Neuronal stem cell (in vitro differentiated cells): ENCODE results near the gene SDHAF4.
"Not testable (repeated sequence)": the region's sequence is repeated elsewhere in the genome, so short reads cannot be mapped to it uniquely, and the experiment has no call there.

Experiments
- DNase-seq: peaks from one replicate; pipeline ENCODE4 v3.0.0-alpha.2; 2013; ENCODE audit warnings: low spot score
- H2AFZ ChIP-seq: one replicate; pipeline ENCODE4 v1.6.1; 2013; ENCODE audit warnings: mild to moderate bottlenecking, low read length, inconsistent platforms
- H2AK5ac ChIP-seq: 2 replicates; pipeline ENCODE4 v1.6.1; 2013; ENCODE audit warnings: low read depth, mild to moderate bottlenecking, inconsistent platforms, low read length, moderate library complexity, mixed read lengths
- H2BK120ac ChIP-seq: 2 replicates; pipeline ENCODE4 v1.6.1; 2013; ENCODE audit warnings: low read depth, mild to moderate bottlenecking, inconsistent platforms, low read length, moderate library complexity, mixed read lengths
- H2BK12ac ChIP-seq: one replicate; pipeline ENCODE4 v1.6.1; 2013; ENCODE audit warnings: low read length, inconsistent platforms
- H2BK15ac ChIP-seq: 2 replicates; pipeline ENCODE4 v1.6.1; 2013; ENCODE audit warnings: mild to moderate bottlenecking, low read length, inconsistent platforms, mixed read lengths
- H2BK5ac ChIP-seq: one replicate; pipeline ENCODE4 v1.6.1; 2013; ENCODE audit warnings: inconsistent platforms, mild to moderate bottlenecking, low read length, moderate library complexity
- H3K14ac ChIP-seq: one replicate; pipeline ENCODE4 v1.6.1; 2013; ENCODE audit warnings: low read length, inconsistent platforms
- H3K18ac ChIP-seq: 2 replicates; pipeline ENCODE4 v1.6.1; 2013; ENCODE audit warnings: low read length, inconsistent platforms
- H3K23ac ChIP-seq: 2 replicates; pipeline ENCODE4 v1.6.1; 2013; ENCODE audit warnings: low read depth, mild to moderate bottlenecking, mixed read lengths, low read length, inconsistent platforms; ENCODE audit not compliant: poor library complexity
- H3K27ac ChIP-seq: replicated peaks from 3 replicates; pipeline ENCODE4 v1.5.1; 2013; ENCODE audit warnings: low read length, inconsistent platforms
- H3K27me3 ChIP-seq, 3 experiments: 2 replicates each; pipeline ENCODE4 v1.6.1; 2013; ENCODE audit warnings: low read length in 3 of 3, mild to moderate bottlenecking in 2 of 3, inconsistent platforms in 1 of 3, low read depth in 1 of 3, mixed read lengths in 1 of 3, moderate library complexity in 1 of 3; ENCODE audit not compliant: control insufficient read depth in 3 of 3, insufficient read depth in 3 of 3
- H3K36me3 ChIP-seq, 2 donors: replicated peaks in 1 of 2; 2 replicates each; pipeline ENCODE4 v1.6.1; 2013; ENCODE audit warnings: low read length in 2 of 2; ENCODE audit not compliant: control insufficient read depth in 2 of 2, insufficient read depth in 2 of 2
- H3K4ac ChIP-seq: 2 replicates; pipeline ENCODE4 v1.6.1; 2013; ENCODE audit warnings: inconsistent platforms, mild to moderate bottlenecking, low read length, moderate library complexity
- H3K4me1 ChIP-seq, 2 donors: 1 replicate in 1 of 2; 2 replicates in 1 of 2; pipeline ENCODE4 v1.6.1; 2013; ENCODE audit warnings: low read length in 2 of 2, low read depth in 1 of 2; ENCODE audit not compliant: control insufficient read depth in 2 of 2, insufficient read depth in 1 of 2
- H3K4me2 ChIP-seq: one replicate; pipeline ENCODE4 v1.6.1; 2013; ENCODE audit warnings: mild to moderate bottlenecking, low read length, inconsistent platforms; ENCODE audit not compliant: insufficient read depth, poor library complexity, severe bottlenecking
- H3K4me3 ChIP-seq, 2 donors: 2 replicates each; pipeline ENCODE4 v1.5.1; 2013; ENCODE audit warnings: low read length in 2 of 2, mild to moderate bottlenecking in 2 of 2, inconsistent platforms in 1 of 2, moderate library complexity in 1 of 2
- H3K79me1 ChIP-seq: one replicate; pipeline ENCODE4 v1.6.1; 2013; ENCODE audit warnings: low read depth, mild to moderate bottlenecking, inconsistent platforms, low read length, moderate library complexity
- H3K9ac ChIP-seq: one replicate; pipeline ENCODE4 v1.6.1; 2013; ENCODE audit warnings: mild to moderate bottlenecking, low read depth, low read length, inconsistent platforms; ENCODE audit not compliant: poor library complexity
- H3K9me3 ChIP-seq, 2 donors: replicated peaks in 1 of 2; 2 replicates each; pipeline versions ENCODE3 to v1.6.1; 2013; ENCODE audit warnings: low read length in 2 of 2, mild to moderate bottlenecking in 2 of 2, inconsistent platforms in 1 of 2, low read depth in 1 of 2, mixed read lengths in 1 of 2, moderate library complexity in 1 of 2; ENCODE audit not compliant: control insufficient read depth in 2 of 2, insufficient read depth in 1 of 2
- H4K8ac ChIP-seq: one replicate; pipeline ENCODE4 v1.6.1; 2013; ENCODE audit warnings: low read depth, mild to moderate bottlenecking, inconsistent platforms, low read length, moderate library complexity
- H4K91ac ChIP-seq: one replicate; pipeline ENCODE4 v1.6.1; 2013; ENCODE audit warnings: low read length, low read depth, mild to moderate bottlenecking, inconsistent platforms; ENCODE audit not compliant: poor library complexity
- WGBS, 2 donors: extraction: QIAGEN DNeasy Blood & Tissue Kit; methylation state at CpG; one replicate each; pipeline ENCODE4 v1.1.7; 2013; ENCODE audit warnings: missing lambda C conversion rate in 2 of 2, mixed read lengths in 1 of 2; ENCODE audit not compliant: insufficient read length in 2 of 2, insufficient replicate concordance in 1 of 2; ENCODE audit errors: extremely low coverage in 2 of 2; 5-methylcytosine and 5-hydroxymethylcytosine counted together

The SDHAF4 gene

DNA sequence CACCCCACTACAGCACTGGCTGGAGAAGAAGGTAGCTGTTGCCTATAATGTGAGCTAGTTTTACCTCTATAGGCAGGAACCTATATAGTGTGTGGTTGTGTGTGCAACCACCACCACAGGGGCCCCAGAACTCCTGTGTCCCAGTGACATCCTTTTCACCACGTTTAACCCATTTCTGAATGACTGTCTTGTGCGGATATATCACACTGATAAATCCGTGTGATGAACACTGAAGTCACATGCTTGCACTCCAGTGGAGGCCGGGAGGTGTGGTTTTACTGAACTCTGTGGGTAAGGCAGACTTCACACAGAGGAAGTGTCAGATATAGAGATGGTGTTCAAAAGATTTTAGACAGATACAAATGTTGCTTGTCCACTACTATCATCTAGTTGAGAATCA lies 32.5 kb downstream of the SDHAF4 start:
- no peak overlapping the region for H3K18ac ChIP-seq
- H2BK120ac ChIP-seq = no peak overlapping the region
- H3K9me3 ChIP-seq = peaks cover 0 to 3% of the 10 kb centered on the region in 2 donors
- no peak overlapping the region for H3K9ac ChIP-seq
- H4K91ac ChIP-seq = no peak overlapping the region
- H2AFZ ChIP-seq = no peak overlapping the region
- H4K8ac ChIP-seq = no peak overlapping the region
- WGBS, 2 donors = no CpG with 5 or more reads among the region's 4 CpGs
- H2BK12ac ChIP-seq = no peak overlapping the region
- H3K27ac ChIP-seq = no peak overlapping the region
- peaks cover 0 to 2% of the 10 kb centered on the region in 2 donors for H3K36me3 ChIP-seq
- H3K4me2 ChIP-seq = no peak overlapping the region
- no peaks in the 10 kb centered on the region for H3K4me1 ChIP-seq
- no peaks in the 10 kb centered on the region for H3K27me3 ChIP-seq
- H3K4ac ChIP-seq = no peak overlapping the region
- H3K79me1 ChIP-seq = no peaks in the 10 kb centered on the region
- DNase-seq = no peak
- H3K14ac ChIP-seq = no peak overlapping the region
- no peak overlapping the region for H2AK5ac ChIP-seq
- no peak overlapping the region for H2BK15ac ChIP-seq
- H3K4me3 ChIP-seq = no peak overlapping the region
- no peak overlapping the region for H2BK5ac ChIP-seq
- no peak overlapping the region for H3K23ac ChIP-seq

- no peak overlapping the region for H3K14ac ChIP-seq
- H2BK5ac ChIP-seq = no peak overlapping the region
- no peak overlapping the region for H2BK15ac ChIP-seq
- H3K9me3 ChIP-seq = no peaks in the 10 kb centered on the region
- H3K9ac ChIP-seq = no peak overlapping the region
- H2BK120ac ChIP-seq = no peak overlapping the region
- no peak overlapping the region for H3K4me2 ChIP-seq
- H4K91ac ChIP-seq = no peak overlapping the region
- H3K36me3 ChIP-seq = no peaks in the 10 kb centered on the region
- no peak overlapping the region for H3K4me3 ChIP-seq
- no peak overlapping the region for H3K4ac ChIP-seq
- no peak overlapping the region for H3K18ac ChIP-seq
- H3K23ac ChIP-seq = no peak overlapping the region
- no peaks in the 10 kb centered on the region for H3K27me3 ChIP-seq
- no CpG with 5 or more reads among the region's 3 CpGs for WGBS, 2 donors
- H3K4me1 ChIP-seq = no peaks in the 10 kb centered on the region
- no peak overlapping the region for H2AK5ac ChIP-seq
- no peak overlapping the region for H4K8ac ChIP-seq
- no peak overlapping the region for H2BK12ac ChIP-seq
- no peak overlapping the region for H3K27ac ChIP-seq
- H2AFZ ChIP-seq = no peak overlapping the region
- DNase-seq = no peak
- H3K79me1 ChIP-seq = no peaks in the 10 kb centered on the region
Observed at GRCh38 chr6:70601014-70601413, 34.3 kb downstream of the SDHAF4 start.

- Histone ChIP-seq H3K36me3 (no peaks in the 10 kb centered on the region), H4K91ac (no peak overlapping the region), H3K9ac (no peak overlapping the region), H3K27me3 (no peaks in the 10 kb centered on the region), H2BK5ac (no peak overlapping the region), H3K4me3 (peak overlapping the region in 1 of 2 donors; percentile 50), H3K23ac (no peak overlapping the region), H2BK120ac (no peak overlapping the region), H3K27ac (no peak overlapping the region), H4K8ac (no peak overlapping the region), H3K14ac (no peak overlapping the region), H2BK15ac (no peak overlapping the region), H3K9me3 (no peaks in the 10 kb centered on the region), H3K18ac (no peak overlapping the region), H3K79me1 (no peaks in the 10 kb centered on the region), H2AFZ (peak overlapping the region; percentile 17), H2AK5ac (no peak overlapping the region), H3K4me2 (no peak overlapping the region), H3K4me1 (no peaks in the 10 kb centered on the region), H2BK12ac (no peak overlapping the region), H3K4ac (no peak overlapping the region)
- DNase-seq = no peak
- WGBS, 2 donors = no CpG with 5 or more reads among the region's 6 CpGs
Observed at GRCh38 chr6:70604254-70604653, 37.5 kb downstream of the SDHAF4 start.

DNA sequence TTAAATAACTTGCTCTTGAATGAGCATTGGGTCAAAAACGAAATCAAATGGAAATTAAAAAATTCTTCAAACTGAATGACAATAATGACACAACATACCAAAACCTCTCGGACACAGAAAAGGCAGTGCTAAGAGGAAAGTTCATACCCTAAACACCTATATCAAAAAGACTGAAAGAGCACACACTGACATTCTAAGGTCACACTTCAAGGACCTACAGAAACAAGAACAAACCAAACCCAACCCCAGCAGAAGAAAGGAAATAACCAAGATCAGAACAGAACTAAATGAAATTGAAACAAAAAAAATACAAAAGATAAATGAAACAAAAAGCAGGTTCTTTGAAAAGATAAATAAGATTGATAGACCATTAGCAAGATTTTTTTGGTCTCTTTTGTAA lies 40.6 kb downstream of the SDHAF4 start:
- not testable (repeated sequence) for H3K27me3 ChIP-seq, H3K18ac ChIP-seq, H3K4me3 ChIP-seq, H3K4ac ChIP-seq, H2BK120ac ChIP-seq, H3K79me1 ChIP-seq, H3K23ac ChIP-seq, H2BK5ac ChIP-seq, H2BK12ac ChIP-seq, H2AFZ ChIP-seq, H3K27ac ChIP-seq, H3K4me2 ChIP-seq, H3K4me1 ChIP-seq, H4K8ac ChIP-seq, H2BK15ac ChIP-seq, H3K9ac ChIP-seq, H2AK5ac ChIP-seq, H3K36me3 ChIP-seq, H4K91ac ChIP-seq, H3K14ac ChIP-seq, DNase-seq, H3K9me3 ChIP-seq
- WGBS, 2 donors = no CpG with 5 or more reads among the region's 2 CpGs
